Measurements from ENCODE around the gene PITPNC1. TPM values are rescaled to one million over a fixed set of nuclear protein-coding genes. Genes with fewer than 3 reads are reported as not detected.

Gene PITPNC1
- total and polyA plus RNA-seq, 12 donors: 4.9 to 33.0 (median 14.0) TPM

- no peak overlapping the region for H3K27ac ChIP-seq
- no peak overlapping the region for H3K4me3 ChIP-seq
- 64 to 75% (median 67%) methylated on average over 9 of the region's 9 CpGs for WGBS, 4 donors
- DNase-seq: peak in 2 of 7 donors; percentile 22 to 32
- intact Hi-C loops (cut with DNase I): no loop called here
- peaks cover 0 to 13% of the 10 kb centered on the region in 2 donors for H3K4me1 ChIP-seq (replicated peaks in 1 of 2)
- H3K9me3 ChIP-seq (replicated peaks in 1 of 3): no peaks in the 10 kb centered on the region
- no peaks in the 10 kb centered on the region for H3K36me3 ChIP-seq (replicated peaks in 1 of 2)
- TF ChIP-seq POLR2A (IDR thresholded peaks at IDR 0.05): no peak
- TF ChIP-seq, protein P1, sequence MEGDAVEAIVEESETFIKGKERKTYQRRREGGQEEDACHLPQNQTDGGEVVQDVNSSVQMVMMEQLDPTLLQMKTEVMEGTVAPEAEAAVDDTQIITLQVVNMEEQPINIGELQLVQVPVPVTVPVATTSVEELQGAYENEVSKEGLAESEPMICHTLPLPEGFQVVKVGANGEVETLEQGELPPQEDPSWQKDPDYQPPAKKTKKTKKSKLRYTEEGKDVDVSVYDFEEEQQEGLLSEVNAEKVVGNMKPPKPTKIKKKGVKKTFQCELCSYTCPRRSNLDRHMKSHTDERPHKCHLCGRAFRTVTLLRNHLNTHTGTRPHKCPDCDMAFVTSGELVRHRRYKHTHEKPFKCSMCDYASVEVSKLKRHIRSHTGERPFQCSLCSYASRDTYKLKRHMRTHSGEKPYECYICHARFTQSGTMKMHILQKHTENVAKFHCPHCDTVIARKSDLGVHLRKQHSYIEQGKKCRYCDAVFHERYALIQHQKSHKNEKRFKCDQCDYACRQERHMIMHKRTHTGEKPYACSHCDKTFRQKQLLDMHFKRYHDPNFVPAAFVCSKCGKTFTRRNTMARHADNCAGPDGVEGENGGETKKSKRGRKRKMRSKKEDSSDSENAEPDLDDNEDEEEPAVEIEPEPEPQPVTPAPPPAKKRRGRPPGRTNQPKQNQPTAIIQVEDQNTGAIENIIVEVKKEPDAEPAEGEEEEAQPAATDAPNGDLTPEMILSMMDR (IDR thresholded peaks at IDR 0.05): no peak
- H3K27me3 ChIP-seq: no peaks in the 10 kb centered on the region
These were observed 242.5 kb downstream of the PITPNC1 start for GRCh38 chr17:67619555-67619954.

DNA sequence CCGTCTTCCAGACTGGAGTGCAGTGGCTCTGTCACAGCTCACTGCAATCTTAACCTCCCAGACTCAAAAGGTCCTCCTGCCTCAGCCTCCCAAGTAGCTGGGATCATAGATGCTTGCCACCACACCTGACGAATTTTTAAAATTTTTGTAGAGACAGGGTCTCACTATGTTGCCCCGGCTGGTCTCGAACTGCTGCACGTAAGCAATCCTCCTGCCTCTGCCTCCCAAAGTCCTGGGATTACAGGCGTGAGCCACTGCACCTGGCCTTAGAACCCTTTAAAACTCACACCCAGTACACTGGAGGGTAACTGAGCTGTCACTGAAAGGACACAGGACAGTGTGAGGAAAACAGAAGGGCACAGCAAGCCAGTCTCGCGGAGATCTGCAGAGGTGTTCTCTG is 243.0 kb downstream of the PITPNC1 start:
- Histone ChIP-seq H3K36me3 (replicated peaks in 1 of 2) (no peaks in the 10 kb centered on the region), H3K27ac (no peak overlapping the region), H3K27me3 (no peaks in the 10 kb centered on the region), H3K4me3 (no peak overlapping the region), H3K9me3 (replicated peaks in 1 of 3) (no peaks in the 10 kb centered on the region), H3K4me1 (replicated peaks in 1 of 2) (peaks cover 0 to 13% of the 10 kb centered on the region in 2 donors)
- DNase-seq: no peak
- 92 to 97% (median 95%) methylated on average over 6 to 8 of the region's 8 CpGs for WGBS, 4 donors
- intact Hi-C loops (cut with DNase I): no loop called here
- TF ChIP-seq POLR2A (IDR thresholded peaks at IDR 0.05): no peak
- TF ChIP-seq, protein P1 (IDR thresholded peaks at IDR 0.05): no peak

DNA sequence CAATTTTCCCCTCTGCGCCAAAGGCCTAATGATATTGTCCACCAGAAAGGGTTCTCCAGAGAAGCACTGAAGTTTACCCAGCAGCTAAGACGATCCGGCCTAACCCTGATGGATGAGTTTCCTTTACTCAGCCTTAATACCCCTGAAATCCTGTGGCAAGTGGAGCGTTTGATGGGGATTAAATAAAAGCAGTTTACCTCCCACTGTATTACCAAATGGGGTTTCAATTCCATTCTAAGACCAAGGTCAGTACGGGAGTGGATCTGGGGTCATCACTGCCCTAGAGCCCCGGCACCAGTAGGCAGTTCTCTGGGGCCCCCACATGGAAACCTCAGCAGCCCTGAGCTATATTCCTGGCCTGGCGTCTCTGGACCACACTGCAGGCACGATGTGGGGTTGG is 243.6 kb downstream of the PITPNC1 start:
- no peak overlapping the region for H3K4me3 ChIP-seq
- H3K27ac ChIP-seq: no peak overlapping the region
- DNase-seq: no peak
- TF ChIP-seq, protein P1 (IDR thresholded peaks at IDR 0.05): no peak
- no peak for TF ChIP-seq POLR2A (IDR thresholded peaks at IDR 0.05)
- no peaks in the 10 kb centered on the region for H3K9me3 ChIP-seq (replicated peaks in 1 of 3)
- H3K36me3 ChIP-seq (replicated peaks in 1 of 2): no peaks in the 10 kb centered on the region
- intact Hi-C loops (cut with DNase I): no loop called here
- H3K27me3 ChIP-seq: no peaks in the 10 kb centered on the region
- 89 to 99% (median 96%) methylated on average over 8 of the region's 8 CpGs for WGBS, 4 donors
- H3K4me1 ChIP-seq (replicated peaks in 1 of 2): peaks cover 0 to 13% of the 10 kb centered on the region in 2 donors

DNA sequence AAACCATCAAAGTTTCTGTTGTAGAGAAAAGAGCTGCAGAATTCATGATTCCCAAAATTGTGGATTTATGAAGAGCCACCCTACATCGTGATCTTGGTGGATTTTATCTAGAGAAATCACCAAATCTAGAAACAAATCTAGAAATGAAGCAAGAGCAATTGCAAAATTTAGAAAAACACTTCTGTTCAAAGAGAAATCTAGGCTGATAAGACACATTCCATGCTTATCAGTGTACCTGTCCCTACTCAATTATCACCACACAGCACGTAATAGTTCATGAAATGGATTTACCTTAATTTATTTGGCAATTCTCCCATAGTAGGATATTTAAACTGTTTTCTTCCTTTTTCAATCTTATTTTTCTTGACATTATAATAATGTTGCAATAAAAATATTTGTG is 246.7 kb downstream of the PITPNC1 start:
- Histone ChIP-seq H3K9me3 (replicated peaks in 1 of 3) (no peaks in the 10 kb centered on the region), H3K36me3 (replicated peaks in 1 of 2) (no peaks in the 10 kb centered on the region), H3K4me1 (replicated peaks in 1 of 2) (no peaks in the 10 kb centered on the region), H3K27ac (no peak overlapping the region), H3K27me3 (no peaks in the 10 kb centered on the region), H3K4me3 (no peak overlapping the region)
- TF ChIP-seq POLR2A (IDR thresholded peaks at IDR 0.05): no peak
- TF ChIP-seq, protein P1 (IDR thresholded peaks at IDR 0.05): no peak
- DNase-seq: no peak
- intact Hi-C loops (cut with DNase I): no loop called here
- 45 to 59% (median 47%) methylated on average over 2 of the region's 2 CpGs for WGBS, 4 donors

Data from adrenal gland (tissue), 12 donors.